PFSK-1 (cell line): ENCODE data around the gene VAT1.

Experiments used
- FOXP2 ChIP-seq: optimal IDR thresholded peaks from 2 replicates; pipeline ENCODE3; 2011; ENCODE audit warnings: borderline replicate concordance, control low read depth, inconsistent platforms; ENCODE audit not compliant: insufficient read depth; ENCODE audit errors: extremely low read length, extremely low read depth
- POLR2AphosphoS5 ChIP-seq: IDR thresholded peaks from 2 replicates; pipeline ENCODE4 v1.6.1; 2012; ENCODE audit warnings: low read depth, mild to moderate bottlenecking, control low read depth, low read length, moderate library complexity
- SIN3A ChIP-seq: IDR thresholded peaks from 2 replicates; pipeline ENCODE4 v1.6.1; 2012; ENCODE audit warnings: mild to moderate bottlenecking, low read length, moderate library complexity, borderline replicate concordance; ENCODE audit not compliant: insufficient read depth
- TAF1 ChIP-seq: IDR thresholded peaks from 2 replicates; pipeline ENCODE4 v1.6.1; 2012; ENCODE audit warnings: low read length, control low read depth, borderline replicate concordance; ENCODE audit not compliant: insufficient read depth
- TF ChIP-seq, protein P1 (sequence below), 2 experiments: IDR thresholded peaks; 2 replicates each; pipeline versions ENCODE4 v1.6.1 to v1.8.0; 2011 to 2012; ENCODE audit warnings: low read depth in 2 of 2, low read length in 2 of 2, control low read depth in 1 of 2, inconsistent platforms in 1 of 2, mild to moderate bottlenecking in 1 of 2, moderate library complexity in 1 of 2; ENCODE audit not compliant: insufficient read depth in 1 of 2

Gene VAT1

DNA sequence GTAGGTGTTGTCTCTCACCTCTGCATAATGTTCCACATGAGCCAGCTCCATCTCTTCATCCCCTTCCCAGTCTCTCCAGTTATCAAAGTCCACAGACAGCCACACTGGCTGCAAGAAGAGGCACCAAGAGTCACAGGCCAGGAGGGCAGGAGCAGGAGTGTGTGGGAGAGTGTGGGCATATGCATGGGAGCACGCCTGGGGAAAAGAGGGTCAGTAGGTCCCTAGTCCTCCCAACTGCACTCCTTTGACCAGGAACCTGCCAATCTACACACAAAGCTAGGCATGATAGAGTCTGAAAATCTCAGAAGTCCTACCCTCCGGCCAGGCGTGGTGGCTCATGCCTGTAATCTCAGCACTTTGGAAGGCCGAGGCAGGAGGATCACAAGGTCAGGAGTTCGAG, 50.6 kb downstream of the VAT1 start:
- TF ChIP-seq SIN3A: no peak
- no peak for TF ChIP-seq TAF1
- TF ChIP-seq FOXP2: no peak
- TF ChIP-seq, protein P1, sequence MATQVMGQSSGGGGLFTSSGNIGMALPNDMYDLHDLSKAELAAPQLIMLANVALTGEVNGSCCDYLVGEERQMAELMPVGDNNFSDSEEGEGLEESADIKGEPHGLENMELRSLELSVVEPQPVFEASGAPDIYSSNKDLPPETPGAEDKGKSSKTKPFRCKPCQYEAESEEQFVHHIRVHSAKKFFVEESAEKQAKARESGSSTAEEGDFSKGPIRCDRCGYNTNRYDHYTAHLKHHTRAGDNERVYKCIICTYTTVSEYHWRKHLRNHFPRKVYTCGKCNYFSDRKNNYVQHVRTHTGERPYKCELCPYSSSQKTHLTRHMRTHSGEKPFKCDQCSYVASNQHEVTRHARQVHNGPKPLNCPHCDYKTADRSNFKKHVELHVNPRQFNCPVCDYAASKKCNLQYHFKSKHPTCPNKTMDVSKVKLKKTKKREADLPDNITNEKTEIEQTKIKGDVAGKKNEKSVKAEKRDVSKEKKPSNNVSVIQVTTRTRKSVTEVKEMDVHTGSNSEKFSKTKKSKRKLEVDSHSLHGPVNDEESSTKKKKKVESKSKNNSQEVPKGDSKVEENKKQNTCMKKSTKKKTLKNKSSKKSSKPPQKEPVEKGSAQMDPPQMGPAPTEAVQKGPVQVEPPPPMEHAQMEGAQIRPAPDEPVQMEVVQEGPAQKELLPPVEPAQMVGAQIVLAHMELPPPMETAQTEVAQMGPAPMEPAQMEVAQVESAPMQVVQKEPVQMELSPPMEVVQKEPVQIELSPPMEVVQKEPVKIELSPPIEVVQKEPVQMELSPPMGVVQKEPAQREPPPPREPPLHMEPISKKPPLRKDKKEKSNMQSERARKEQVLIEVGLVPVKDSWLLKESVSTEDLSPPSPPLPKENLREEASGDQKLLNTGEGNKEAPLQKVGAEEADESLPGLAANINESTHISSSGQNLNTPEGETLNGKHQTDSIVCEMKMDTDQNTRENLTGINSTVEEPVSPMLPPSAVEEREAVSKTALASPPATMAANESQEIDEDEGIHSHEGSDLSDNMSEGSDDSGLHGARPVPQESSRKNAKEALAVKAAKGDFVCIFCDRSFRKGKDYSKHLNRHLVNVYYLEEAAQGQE (IDR thresholded peaks at IDR 0.05; ENCODE audit: insufficient read depth in 1 of 2, low read depth in 2 of 2, low read length in 2 of 2): no peak
- TF ChIP-seq POLR2AphosphoS5: no peak

DNA sequence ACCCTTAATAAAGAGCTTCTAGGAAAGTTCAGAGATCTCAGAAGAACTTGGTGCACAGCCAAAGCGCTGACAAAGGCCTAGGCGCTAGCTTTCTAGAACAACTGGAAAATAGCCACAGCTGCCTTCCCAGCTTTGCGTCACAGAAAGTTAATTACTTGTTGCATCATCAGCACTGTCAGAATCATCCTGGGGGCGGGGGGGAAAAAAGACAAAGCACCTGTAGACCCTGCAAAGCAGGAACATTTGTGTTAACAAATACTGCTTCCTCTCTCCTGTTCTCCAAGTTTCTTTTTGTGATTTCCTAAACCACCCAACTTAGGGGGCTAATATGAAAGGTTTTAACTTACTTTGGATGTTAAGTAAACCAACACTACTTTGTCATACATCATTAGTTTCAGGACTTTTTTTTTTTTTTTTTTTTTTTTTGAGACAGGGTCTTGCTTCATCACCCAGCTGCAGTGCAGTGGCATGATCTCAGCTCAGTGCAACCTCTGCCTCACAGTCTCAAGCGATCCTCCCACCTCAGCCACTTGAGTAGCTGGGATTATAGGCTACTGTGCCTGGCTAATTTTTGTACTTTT, 53.1 kb downstream of the VAT1 start:
- TF ChIP-seq TAF1: no peak
- TF ChIP-seq, protein P1 (IDR thresholded peaks at IDR 0.05; ENCODE audit: insufficient read depth in 1 of 2, low read depth in 2 of 2, low read length in 2 of 2): no peak
- no peak for TF ChIP-seq POLR2AphosphoS5
- no peak for TF ChIP-seq SIN3A
- TF ChIP-seq FOXP2: no peak

DNA sequence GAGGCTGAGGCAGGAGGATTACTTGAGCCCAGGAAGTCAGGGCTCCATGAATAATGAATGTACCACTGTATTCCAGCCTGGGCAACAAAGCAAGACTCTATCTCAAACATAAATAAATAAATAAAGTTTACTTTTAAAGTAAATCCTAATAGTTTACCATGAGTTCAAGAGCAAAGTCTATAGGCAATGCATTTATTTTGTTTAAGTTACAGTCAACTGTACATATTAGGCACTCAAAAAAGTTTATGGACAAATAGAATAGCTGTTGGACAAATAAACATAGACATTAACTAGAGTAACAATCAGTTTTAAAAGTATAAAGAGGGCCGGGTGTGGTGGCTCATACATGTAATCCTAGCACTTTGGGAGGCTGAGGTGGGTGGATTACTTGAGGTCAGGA, 54.3 kb downstream of the VAT1 start:
- TF ChIP-seq FOXP2: no peak
- TF ChIP-seq, protein P1 (IDR thresholded peaks at IDR 0.05; ENCODE audit: insufficient read depth in 1 of 2, low read depth in 2 of 2, low read length in 2 of 2): no peak
- TF ChIP-seq TAF1: no peak
- no peak for TF ChIP-seq POLR2AphosphoS5
- no peak for TF ChIP-seq SIN3A
